ENCODE results near the gene ANGPTL2. TPM values are rescaled to one million over a fixed set of nuclear protein-coding genes. Genes with fewer than 3 reads are reported as not detected.

The ANGPTL2 gene
- total and polyA plus RNA-seq, 4 donors = 0.93 to 3.2 (median 1.9) TPM

DNA sequence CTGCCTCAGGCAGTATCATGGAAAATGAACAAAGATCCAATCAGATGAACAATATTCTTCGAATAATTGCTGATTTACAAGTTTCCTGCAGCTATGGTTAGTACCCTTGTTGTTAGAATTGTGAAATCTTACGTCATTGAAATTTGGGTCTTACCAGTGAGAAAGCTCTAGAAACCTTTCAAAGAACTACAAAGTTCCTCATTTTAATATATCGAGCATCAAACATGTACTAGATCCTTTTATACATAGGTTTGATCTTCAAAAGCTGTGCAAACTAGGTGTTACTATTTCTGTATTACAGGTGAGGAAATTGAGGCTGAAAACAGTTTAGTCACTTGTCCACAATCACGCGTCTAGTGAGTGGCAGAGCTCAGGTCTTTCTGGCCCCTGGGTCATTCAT lies 43.7 kb upstream of the ANGPTL2 start (continued):
- TF ChIP-seq, protein P1, sequence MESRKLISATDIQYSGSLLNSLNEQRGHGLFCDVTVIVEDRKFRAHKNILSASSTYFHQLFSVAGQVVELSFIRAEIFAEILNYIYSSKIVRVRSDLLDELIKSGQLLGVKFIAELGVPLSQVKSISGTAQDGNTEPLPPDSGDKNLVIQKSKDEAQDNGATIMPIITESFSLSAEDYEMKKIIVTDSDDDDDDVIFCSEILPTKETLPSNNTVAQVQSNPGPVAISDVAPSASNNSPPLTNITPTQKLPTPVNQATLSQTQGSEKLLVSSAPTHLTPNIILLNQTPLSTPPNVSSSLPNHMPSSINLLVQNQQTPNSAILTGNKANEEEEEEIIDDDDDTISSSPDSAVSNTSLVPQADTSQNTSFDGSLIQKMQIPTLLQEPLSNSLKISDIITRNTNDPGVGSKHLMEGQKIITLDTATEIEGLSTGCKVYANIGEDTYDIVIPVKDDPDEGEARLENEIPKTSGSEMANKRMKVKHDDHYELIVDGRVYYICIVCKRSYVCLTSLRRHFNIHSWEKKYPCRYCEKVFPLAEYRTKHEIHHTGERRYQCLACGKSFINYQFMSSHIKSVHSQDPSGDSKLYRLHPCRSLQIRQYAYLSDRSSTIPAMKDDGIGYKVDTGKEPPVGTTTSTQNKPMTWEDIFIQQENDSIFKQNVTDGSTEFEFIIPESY (IDR thresholded peaks at IDR 0.05) = no peak
- TF ChIP-seq, protein P2, sequence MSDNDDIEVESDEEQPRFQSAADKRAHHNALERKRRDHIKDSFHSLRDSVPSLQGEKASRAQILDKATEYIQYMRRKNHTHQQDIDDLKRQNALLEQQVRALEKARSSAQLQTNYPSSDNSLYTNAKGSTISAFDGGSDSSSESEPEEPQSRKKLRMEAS (IDR thresholded peaks at IDR 0.05) = no peak

DNA sequence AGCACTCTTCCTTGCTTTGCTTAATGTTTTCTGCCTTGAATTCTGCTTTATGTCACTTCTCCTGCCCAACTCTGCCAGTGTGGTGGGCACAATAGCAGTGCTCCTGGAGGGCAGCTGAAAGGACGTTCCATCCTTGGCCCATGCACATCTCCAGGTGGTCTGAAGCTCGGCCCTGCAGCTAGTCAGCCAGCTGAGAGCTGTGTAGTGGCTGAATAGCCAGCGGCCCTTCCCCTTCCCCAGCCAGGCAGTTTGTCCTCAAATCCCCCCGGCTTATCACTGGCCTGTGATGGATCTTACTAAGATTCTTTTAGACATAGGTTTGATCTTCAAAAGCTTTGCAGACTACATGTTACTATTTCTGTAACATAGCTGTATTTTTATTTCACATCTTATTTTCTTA lies 42.7 kb upstream of the ANGPTL2 start:
- DNase-seq (ENCODE audit: low spot score) = no peak

More for the DNA sequence above, 42.7 kb upstream of the ANGPTL2 start:
- no peaks in the 10 kb centered on the region for H3K27me3 ChIP-seq (ENCODE audit: control insufficient read depth in 4 of 4, insufficient read depth in 4 of 4, low read length in 3 of 4)
- no peak overlapping the region for H3K4me3 ChIP-seq (ENCODE audit: low read depth in 1 of 3, low read length in 3 of 3)
- TF ChIP-seq HNF4A (conservative IDR thresholded peaks at IDR 0.05) (no peak), GABPA (IDR thresholded peaks at IDR 0.05 in 1 of 2, conservative IDR thresholded peaks at IDR 0.05 in 1 of 2) (no peak), EGR1 (IDR thresholded peaks at IDR 0.05; ENCODE audit: low read depth in 2 of 2) (no peak), HNF4G (IDR thresholded peaks at IDR 0.05) (no peak), FOXA2 (IDR thresholded peaks at IDR 0.05) (no peak), RXRA (IDR thresholded peaks at IDR 0.05) (no peak), SP1 (IDR thresholded peaks at IDR 0.05) (no peak), FOXA1 (IDR thresholded peaks at IDR 0.05) (no peak), YY1 (IDR thresholded peaks at IDR 0.05) (no peak), JUND (IDR thresholded peaks at IDR 0.05) (no peak), NR2F2 (IDR thresholded peaks at IDR 0.05) (no peak), TAF1 (conservative IDR thresholded peaks at IDR 0.05) (no peak), RAD21 (IDR thresholded peaks at IDR 0.05) (no peak)
- TF ChIP-seq, protein P3, sequence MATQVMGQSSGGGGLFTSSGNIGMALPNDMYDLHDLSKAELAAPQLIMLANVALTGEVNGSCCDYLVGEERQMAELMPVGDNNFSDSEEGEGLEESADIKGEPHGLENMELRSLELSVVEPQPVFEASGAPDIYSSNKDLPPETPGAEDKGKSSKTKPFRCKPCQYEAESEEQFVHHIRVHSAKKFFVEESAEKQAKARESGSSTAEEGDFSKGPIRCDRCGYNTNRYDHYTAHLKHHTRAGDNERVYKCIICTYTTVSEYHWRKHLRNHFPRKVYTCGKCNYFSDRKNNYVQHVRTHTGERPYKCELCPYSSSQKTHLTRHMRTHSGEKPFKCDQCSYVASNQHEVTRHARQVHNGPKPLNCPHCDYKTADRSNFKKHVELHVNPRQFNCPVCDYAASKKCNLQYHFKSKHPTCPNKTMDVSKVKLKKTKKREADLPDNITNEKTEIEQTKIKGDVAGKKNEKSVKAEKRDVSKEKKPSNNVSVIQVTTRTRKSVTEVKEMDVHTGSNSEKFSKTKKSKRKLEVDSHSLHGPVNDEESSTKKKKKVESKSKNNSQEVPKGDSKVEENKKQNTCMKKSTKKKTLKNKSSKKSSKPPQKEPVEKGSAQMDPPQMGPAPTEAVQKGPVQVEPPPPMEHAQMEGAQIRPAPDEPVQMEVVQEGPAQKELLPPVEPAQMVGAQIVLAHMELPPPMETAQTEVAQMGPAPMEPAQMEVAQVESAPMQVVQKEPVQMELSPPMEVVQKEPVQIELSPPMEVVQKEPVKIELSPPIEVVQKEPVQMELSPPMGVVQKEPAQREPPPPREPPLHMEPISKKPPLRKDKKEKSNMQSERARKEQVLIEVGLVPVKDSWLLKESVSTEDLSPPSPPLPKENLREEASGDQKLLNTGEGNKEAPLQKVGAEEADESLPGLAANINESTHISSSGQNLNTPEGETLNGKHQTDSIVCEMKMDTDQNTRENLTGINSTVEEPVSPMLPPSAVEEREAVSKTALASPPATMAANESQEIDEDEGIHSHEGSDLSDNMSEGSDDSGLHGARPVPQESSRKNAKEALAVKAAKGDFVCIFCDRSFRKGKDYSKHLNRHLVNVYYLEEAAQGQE (IDR thresholded peaks at IDR 0.05) = no peak
- TF ChIP-seq, protein P1 (IDR thresholded peaks at IDR 0.05) = no peak
- TF ChIP-seq, protein P4, sequence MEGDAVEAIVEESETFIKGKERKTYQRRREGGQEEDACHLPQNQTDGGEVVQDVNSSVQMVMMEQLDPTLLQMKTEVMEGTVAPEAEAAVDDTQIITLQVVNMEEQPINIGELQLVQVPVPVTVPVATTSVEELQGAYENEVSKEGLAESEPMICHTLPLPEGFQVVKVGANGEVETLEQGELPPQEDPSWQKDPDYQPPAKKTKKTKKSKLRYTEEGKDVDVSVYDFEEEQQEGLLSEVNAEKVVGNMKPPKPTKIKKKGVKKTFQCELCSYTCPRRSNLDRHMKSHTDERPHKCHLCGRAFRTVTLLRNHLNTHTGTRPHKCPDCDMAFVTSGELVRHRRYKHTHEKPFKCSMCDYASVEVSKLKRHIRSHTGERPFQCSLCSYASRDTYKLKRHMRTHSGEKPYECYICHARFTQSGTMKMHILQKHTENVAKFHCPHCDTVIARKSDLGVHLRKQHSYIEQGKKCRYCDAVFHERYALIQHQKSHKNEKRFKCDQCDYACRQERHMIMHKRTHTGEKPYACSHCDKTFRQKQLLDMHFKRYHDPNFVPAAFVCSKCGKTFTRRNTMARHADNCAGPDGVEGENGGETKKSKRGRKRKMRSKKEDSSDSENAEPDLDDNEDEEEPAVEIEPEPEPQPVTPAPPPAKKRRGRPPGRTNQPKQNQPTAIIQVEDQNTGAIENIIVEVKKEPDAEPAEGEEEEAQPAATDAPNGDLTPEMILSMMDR (IDR thresholded peaks at IDR 0.05; ENCODE audit: low read depth, low read length, missing input control) = no peak
- TF ChIP-seq, protein P2 (IDR thresholded peaks at IDR 0.05) = no peak
- TF ChIP-seq, protein P5, sequence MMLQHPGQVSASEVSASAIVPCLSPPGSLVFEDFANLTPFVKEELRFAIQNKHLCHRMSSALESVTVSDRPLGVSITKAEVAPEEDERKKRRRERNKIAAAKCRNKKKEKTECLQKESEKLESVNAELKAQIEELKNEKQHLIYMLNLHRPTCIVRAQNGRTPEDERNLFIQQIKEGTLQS (IDR thresholded peaks at IDR 0.05) = no peak
- WGBS = 91% methylated on average over 4 of the region's 4 CpGs
- H3K9me3 ChIP-seq (ENCODE audit: control insufficient read depth in 4 of 4, low read length in 3 of 4) = no peaks in the 10 kb centered on the region
- peaks cover 0 to under 1% (median 0%) of the 10 kb centered on the region in 4 donors for H3K4me1 ChIP-seq (ENCODE audit: control insufficient read depth in 4 of 4, insufficient read depth in 4 of 4, low read length in 3 of 4)
- H3K36me3 ChIP-seq (ENCODE audit: control insufficient read depth in 4 of 4, insufficient read depth in 3 of 4, low read depth in 1 of 4, low read length in 3 of 4) = no peaks in the 10 kb centered on the region
- H3K27ac ChIP-seq (ENCODE audit: low read depth in 1 of 2, low read length in 2 of 2) = no peak overlapping the region
- no peak overlapping the region for H3K9ac ChIP-seq (ENCODE audit: low read depth in 1 of 2, low read length in 2 of 2)
